SK-N-SH (cell line): ENCODE data around the gene SRMS. TPM values are rescaled to one million over a fixed set of nuclear protein-coding genes. Genes with fewer than 3 reads are reported as not detected.

Experiments
- CTCF ChIA-PET: fragments of 300-600, 350-600 bp; formaldehyde crosslinking; extraction: SDS; loops from one replicate; lab custom pipeline; 2021; lab: Yijun Ruan, JAX
- POLR2A ChIA-PET: fragments of 350-600 bp; sonication (Branson Sonifier 250); formaldehyde crosslinking; extraction: SDS; loops from one replicate; lab custom pipeline; 2020; ENCODE audit warnings: antibody characterized with exemption, inconsistent platforms; lab: Yijun Ruan, JAX
- DNase-seq: peaks from one replicate; pipeline ENCODE4 v3.0.0; 2012
- H2AFZ ChIP-seq: fragments of 200-600 bp; sonication (generic); 2 replicates; pipeline ENCODE4 v1.8.1; 2016; ENCODE audit warnings: antibody characterized with exemption, mild to moderate bottlenecking, low read depth
- H3F3A ChIP-seq: fragments of 200-600 bp; sonication (generic); replicated peaks from 2 replicates; pipeline ENCODE3; 2016; ENCODE audit warnings: antibody characterized with exemption, mild to moderate bottlenecking; ENCODE audit not compliant: insufficient read depth
- H3K27ac ChIP-seq, 2 experiments: fragments of 200-500 bp in 1 of 2; fragments of 200-600 bp in 1 of 2; sonication (Bioruptor generic) in 1 of 2; sonication (generic), shearing (Covaris generic) in 1 of 2; 2 replicates each; pipeline versions ENCODE4 v1.5.1 to v1.6.1; 2014 to 2016; ENCODE audit warnings: low read depth in 2 of 2, inconsistent platforms in 1 of 2, low read length in 1 of 2, mild to moderate bottlenecking in 1 of 2, mixed read lengths in 1 of 2
- H3K27me3 ChIP-seq: fragments of 200-600 bp; sonication (generic), shearing (Covaris generic); 2 replicates; pipeline ENCODE4 v1.6.1; 2016; ENCODE audit warnings: mixed run types; ENCODE audit not compliant: insufficient read depth
- H3K36me3 ChIP-seq, 2 experiments: fragments of 200-500 bp in 1 of 2; fragments of 200-600 bp in 1 of 2; sonication (Bioruptor generic) in 1 of 2; sonication (generic) in 1 of 2; replicated peaks in 1 of 2; 2 replicates each; pipeline versions ENCODE3 to v1.5.1; 2014 to 2016; ENCODE audit warnings: low read length in 1 of 2, mild to moderate bottlenecking in 1 of 2; ENCODE audit not compliant: insufficient read depth in 2 of 2, control insufficient read depth in 1 of 2
- H3K4me1 ChIP-seq, 2 experiments: fragments of 200-500 bp in 1 of 2; fragments of 200-600 bp in 1 of 2; sonication (Bioruptor generic) in 1 of 2; sonication (generic), shearing (Covaris generic) in 1 of 2; 2 replicates each; pipeline versions ENCODE4 v1.5.1 to v1.6.1; 2014 to 2016; ENCODE audit warnings: low read depth in 1 of 2, low read length in 1 of 2, mixed run types in 1 of 2; ENCODE audit not compliant: insufficient read depth in 2 of 2, control insufficient read depth in 1 of 2
- H3K4me2 ChIP-seq: fragments of 200-600 bp; sonication (generic), shearing (Covaris generic); 2 replicates; pipeline ENCODE4 v1.6.1; 2017; ENCODE audit warnings: mixed run types
- H3K4me3 ChIP-seq, 2 experiments: fragments of 200-500 bp in 1 of 2; fragments of 200-600 bp in 1 of 2; sonication (Bioruptor generic) in 1 of 2; sonication (generic), shearing (Covaris generic) in 1 of 2; 2 replicates each; pipeline versions ENCODE4 v1.5.1 to v1.8.1; 2014 to 2016; ENCODE audit warnings: low read depth in 2 of 2, inconsistent platforms in 1 of 2, low read length in 1 of 2, mild to moderate bottlenecking in 1 of 2, mixed read lengths in 1 of 2, moderate library complexity in 1 of 2
- H3K79me2 ChIP-seq: fragments of 200-600 bp; sonication (generic); 2 replicates; pipeline ENCODE4 v1.8.1; 2017; ENCODE audit warnings: mild to moderate bottlenecking; ENCODE audit not compliant: insufficient read depth
- H3K9ac ChIP-seq: fragments of 200-600 bp; sonication (generic); 2 replicates; pipeline ENCODE4 v1.6.1; 2017; ENCODE audit warnings: mixed run types
- H3K9me2 ChIP-seq: fragments of 200-600 bp; sonication (generic); 2 replicates; pipeline ENCODE4 v1.6.1; 2017; ENCODE audit warnings: mixed run types
- H3K9me3 ChIP-seq: fragments of 200-600 bp; sonication (generic); 2 replicates; pipeline ENCODE4 v1.6.1; 2017; ENCODE audit warnings: mixed run types, mild to moderate bottlenecking, moderate library complexity
- H4K20me1 ChIP-seq: fragments of 200-600 bp; sonication (generic); 2 replicates; pipeline ENCODE4 v1.6.1; 2017; ENCODE audit warnings: mild to moderate bottlenecking, mixed run types; ENCODE audit not compliant: insufficient read depth
- ELF1 ChIP-seq: IDR thresholded peaks from 2 replicates; pipeline ENCODE4 v1.4.0; 2012
- EP300 ChIP-seq, 2 experiments: IDR thresholded peaks; 2 replicates each; pipeline versions ENCODE4 v1.4.0 to v1.6.1; 2012; ENCODE audit warnings: borderline replicate concordance in 1 of 2, low read depth in 1 of 2, low read length in 1 of 2
- EZH2phosphoT487 ChIP-seq: fragments of 200-600 bp; sonication (generic); IDR thresholded peaks from 2 replicates; pipeline ENCODE4 v1.6.1; 2017; ENCODE audit warnings: low read depth, mixed run types, mild to moderate bottlenecking, antibody characterized with exemption, moderate library complexity, borderline replicate concordance
- FOXJ3 ChIP-seq: sonication (generic); formaldehyde crosslinking; IDR thresholded peaks from 2 replicates; pipeline ENCODE4 v1.5.1; 2020; ENCODE audit warnings: mild to moderate bottlenecking, missing genetic modification reagents
- POLR2AphosphoS5 ChIP-seq: IDR thresholded peaks from 2 replicates; pipeline ENCODE4 v1.6.1; 2012; ENCODE audit warnings: low read depth, low read length
- RCOR1 ChIP-seq: fragments of 150-350 bp; IDR thresholded peaks from 2 replicates; pipeline ENCODE4 v1.6.1; 2017; ENCODE audit warnings: antibody characterized with exemption, low read length
- RXRA ChIP-seq: IDR thresholded peaks from 2 replicates; pipeline ENCODE4 v1.4.0; 2012; ENCODE audit warnings: low read depth, mild to moderate bottlenecking, borderline replicate concordance
- SIN3A ChIP-seq: IDR thresholded peaks from 2 replicates; pipeline ENCODE4 v1.6.1; 2012; ENCODE audit warnings: low read depth, mild to moderate bottlenecking, low read length, moderate library complexity, borderline replicate concordance
- TAF1 ChIP-seq: IDR thresholded peaks from 2 replicates; pipeline ENCODE4 v1.6.1; 2012; ENCODE audit warnings: low read depth, mild to moderate bottlenecking, low read length, moderate library complexity, borderline replicate concordance
- TCF12 ChIP-seq: IDR thresholded peaks from 2 replicates; pipeline ENCODE4 v1.4.0; 2012
- TEAD4 ChIP-seq: IDR thresholded peaks from 2 replicates; pipeline ENCODE4 v1.4.0; 2012; ENCODE audit warnings: mild to moderate bottlenecking, borderline replicate concordance; ENCODE audit not compliant: insufficient read depth
- whole genome bisulfite sequencing: methylation state at CpG from one replicate; pipeline ENCODE4 v1.1.6; 2017; ENCODE audit warnings: low lambda C conversion rate; 5-methylcytosine and 5-hydroxymethylcytosine counted together
- polyA plus RNA-seq, 3 experiments: library from polyadenylated mRNA; depleted of rRNA; stranded (reverse); fragments of >200 nt; gene quantifications; 2 replicates each; pipeline ENCODE4 v1.2.3, GENCODE V29; 2012
- TF ChIP-seq, protein P1 (sequence below): IDR thresholded peaks from 2 replicates; pipeline ENCODE4 v1.6.1; 2012; ENCODE audit warnings: mild to moderate bottlenecking, low read depth, low read length, moderate library complexity
- TF ChIP-seq, protein P2 (sequence below): IDR thresholded peaks from 2 replicates; pipeline ENCODE4 v1.4.0; 2012; ENCODE audit warnings: low read depth, borderline replicate concordance
- TF ChIP-seq, protein P3 (sequence below): fragments of 150-350 bp; IDR thresholded peaks from 2 replicates; pipeline ENCODE4 v1.6.1; 2017; ENCODE audit warnings: antibody characterized with exemption, low read length, low read depth, borderline replicate concordance
- TF ChIP-seq, protein P4 (sequence below): IDR thresholded peaks from 2 replicates; pipeline ENCODE4; 2012

Gene SRMS
- polyA plus RNA-seq, 1 of the 3 experiments (the other 2 are of a cell fraction), result not detected

DNA sequence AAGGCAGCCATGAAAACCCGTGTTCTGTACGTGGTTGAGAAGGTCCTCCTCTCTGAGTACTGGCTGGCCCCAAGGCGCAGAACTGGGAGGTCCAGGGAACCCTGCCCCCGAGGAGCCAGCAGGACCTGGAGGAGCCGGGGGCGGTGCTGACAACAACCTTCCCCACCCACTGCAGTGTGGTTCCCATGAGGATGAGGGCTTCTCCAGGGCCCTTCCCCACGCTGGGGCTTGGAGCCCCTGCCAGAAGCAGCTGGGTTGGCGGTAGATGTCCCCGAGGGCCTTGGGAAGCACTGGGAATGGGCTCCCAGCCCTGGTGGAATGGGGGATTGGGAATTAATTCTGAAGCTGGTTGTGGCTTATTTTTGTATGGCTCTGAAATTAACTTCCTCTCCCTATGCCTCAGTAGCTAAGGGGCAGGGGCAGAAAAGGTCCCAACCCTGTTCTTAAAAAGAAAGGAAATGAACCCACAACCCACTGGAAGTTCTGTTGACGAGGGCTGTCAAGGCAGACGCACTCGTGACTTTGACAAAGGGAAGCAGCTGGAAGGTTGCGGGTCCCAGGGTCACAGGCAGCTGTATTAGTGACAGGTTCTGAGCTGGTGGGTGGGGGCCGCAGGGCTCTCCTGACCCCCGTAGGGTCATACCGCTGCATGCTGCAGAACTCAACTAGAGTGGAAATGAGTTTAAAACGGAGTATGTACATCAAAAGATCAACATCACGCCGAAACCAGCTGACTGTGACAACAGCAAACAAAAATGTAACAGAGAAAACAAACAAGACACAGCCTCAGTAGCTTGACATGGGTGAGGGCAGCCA lies 40.4 kb upstream of the SRMS start:
- Histone ChIP-seq H3K9ac (no peak overlapping the region), H3F3A (peaks cover 3% of the 10 kb centered on the region)
- no peak for TF ChIP-seq RCOR1
- TF ChIP-seq, protein P1, sequence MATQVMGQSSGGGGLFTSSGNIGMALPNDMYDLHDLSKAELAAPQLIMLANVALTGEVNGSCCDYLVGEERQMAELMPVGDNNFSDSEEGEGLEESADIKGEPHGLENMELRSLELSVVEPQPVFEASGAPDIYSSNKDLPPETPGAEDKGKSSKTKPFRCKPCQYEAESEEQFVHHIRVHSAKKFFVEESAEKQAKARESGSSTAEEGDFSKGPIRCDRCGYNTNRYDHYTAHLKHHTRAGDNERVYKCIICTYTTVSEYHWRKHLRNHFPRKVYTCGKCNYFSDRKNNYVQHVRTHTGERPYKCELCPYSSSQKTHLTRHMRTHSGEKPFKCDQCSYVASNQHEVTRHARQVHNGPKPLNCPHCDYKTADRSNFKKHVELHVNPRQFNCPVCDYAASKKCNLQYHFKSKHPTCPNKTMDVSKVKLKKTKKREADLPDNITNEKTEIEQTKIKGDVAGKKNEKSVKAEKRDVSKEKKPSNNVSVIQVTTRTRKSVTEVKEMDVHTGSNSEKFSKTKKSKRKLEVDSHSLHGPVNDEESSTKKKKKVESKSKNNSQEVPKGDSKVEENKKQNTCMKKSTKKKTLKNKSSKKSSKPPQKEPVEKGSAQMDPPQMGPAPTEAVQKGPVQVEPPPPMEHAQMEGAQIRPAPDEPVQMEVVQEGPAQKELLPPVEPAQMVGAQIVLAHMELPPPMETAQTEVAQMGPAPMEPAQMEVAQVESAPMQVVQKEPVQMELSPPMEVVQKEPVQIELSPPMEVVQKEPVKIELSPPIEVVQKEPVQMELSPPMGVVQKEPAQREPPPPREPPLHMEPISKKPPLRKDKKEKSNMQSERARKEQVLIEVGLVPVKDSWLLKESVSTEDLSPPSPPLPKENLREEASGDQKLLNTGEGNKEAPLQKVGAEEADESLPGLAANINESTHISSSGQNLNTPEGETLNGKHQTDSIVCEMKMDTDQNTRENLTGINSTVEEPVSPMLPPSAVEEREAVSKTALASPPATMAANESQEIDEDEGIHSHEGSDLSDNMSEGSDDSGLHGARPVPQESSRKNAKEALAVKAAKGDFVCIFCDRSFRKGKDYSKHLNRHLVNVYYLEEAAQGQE, result no peak
- no peak for TF ChIP-seq RXRA
- no peak for TF ChIP-seq TAF1
- TF ChIP-seq ELF1, result no peak
- TF ChIP-seq, all 33 proteins: peak for 0
- no peak overlapping the region for H2AFZ ChIP-seq
- CTCF ChIA-PET, result interaction anchor here (0.6 to 1.1 kb wide), 3 partner anchors 41 to 386 kb away, joined by 3 to 4 read pairs (median 3); no protein-coding TSS in a partner anchor
- H3K27me3 ChIP-seq, result no peaks in the 10 kb centered on the region
- POLR2A ChIA-PET, result interaction anchor here (1.1 kb wide), 1 partner anchor 10 kb away, joined by 3 read pairs; no protein-coding TSS in a partner anchor
- WGBS, result 86% methylated on average over 17 of the region's 19 CpGs
- no peaks in the 10 kb centered on the region for H3K79me2 ChIP-seq
- no peaks in the 10 kb centered on the region for H3K4me1 ChIP-seq
- no peak overlapping the region for H3K27ac ChIP-seq
- H4K20me1 ChIP-seq, result no peaks in the 10 kb centered on the region
- no peak overlapping the region for H3K4me3 ChIP-seq
- H3K4me2 ChIP-seq, result no peak overlapping the region
- no peaks in the 10 kb centered on the region for H3K9me3 ChIP-seq
- H3K9me2 ChIP-seq, result no peaks in the 10 kb centered on the region
- peaks cover 0 to 16% of the 10 kb centered on the region in 2 experiments for H3K36me3 ChIP-seq
- DNase-seq, result no peak

DNA sequence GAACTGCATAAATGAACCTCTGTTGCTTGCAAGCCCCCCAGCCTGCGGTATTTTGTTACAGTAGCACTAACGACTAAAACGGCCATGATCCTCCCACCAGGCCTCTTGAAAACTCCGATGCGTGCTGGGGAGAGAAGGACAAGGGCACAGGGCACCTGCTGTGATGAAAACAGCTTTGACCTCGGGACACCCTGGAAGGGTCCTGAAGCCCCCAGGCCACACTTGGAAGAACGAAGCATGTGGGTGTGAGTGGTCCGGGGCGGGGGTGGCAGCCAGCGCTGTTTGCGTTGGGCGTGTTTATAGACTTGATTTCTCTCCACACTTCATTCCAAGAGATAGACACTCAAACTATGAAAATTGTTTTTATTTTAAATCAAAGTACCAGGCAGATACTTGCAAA lies 39.7 kb upstream of the SRMS start:
- peaks cover 0 to 15% of the 10 kb centered on the region in 2 experiments for H3K36me3 ChIP-seq
- H3K79me2 ChIP-seq, result no peaks in the 10 kb centered on the region
- H3K9me3 ChIP-seq, result no peaks in the 10 kb centered on the region
- peaks cover 5% of the 10 kb centered on the region for H3F3A ChIP-seq
- no peak for DNase-seq
- WGBS, result 92% methylated on average over 12 of the region's 12 CpGs
- H3K9me2 ChIP-seq, result no peaks in the 10 kb centered on the region
- H3K27ac ChIP-seq, result no peak overlapping the region
- POLR2A ChIA-PET, result no interaction called here
- CTCF ChIA-PET, result interaction anchor here (1.1 kb wide), 1 partner anchor 49 kb away, joined by 4 read pairs; no protein-coding TSS in a partner anchor
- no peaks in the 10 kb centered on the region for H3K27me3 ChIP-seq
- H3K9ac ChIP-seq, result no peak overlapping the region
- H3K4me3 ChIP-seq, result no peak overlapping the region
- no peak overlapping the region for H3K4me2 ChIP-seq
- no peaks in the 10 kb centered on the region for H3K4me1 ChIP-seq
- H4K20me1 ChIP-seq, result no peaks in the 10 kb centered on the region
- no peak overlapping the region for H2AFZ ChIP-seq
- TF ChIP-seq FOXJ3 (CRISPR knock-in tag) (no peak), TCF12 (no peak), POLR2AphosphoS5 (no peak), TEAD4 (no peak), SIN3A (no peak), ELF1 (no peak), EP300 (IDR thresholded peaks at IDR 0.05; ENCODE audit: borderline replicate concordance in 1 of 2, low read depth in 1 of 2, low read length in 1 of 2) (no peak), EZH2phosphoT487 (no peak)
- TF ChIP-seq, protein P2, sequence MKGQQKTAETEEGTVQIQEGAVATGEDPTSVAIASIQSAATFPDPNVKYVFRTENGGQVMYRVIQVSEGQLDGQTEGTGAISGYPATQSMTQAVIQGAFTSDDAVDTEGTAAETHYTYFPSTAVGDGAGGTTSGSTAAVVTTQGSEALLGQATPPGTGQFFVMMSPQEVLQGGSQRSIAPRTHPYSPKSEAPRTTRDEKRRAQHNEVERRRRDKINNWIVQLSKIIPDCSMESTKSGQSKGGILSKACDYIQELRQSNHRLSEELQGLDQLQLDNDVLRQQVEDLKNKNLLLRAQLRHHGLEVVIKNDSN, result no peak
- TF ChIP-seq, protein P3, sequence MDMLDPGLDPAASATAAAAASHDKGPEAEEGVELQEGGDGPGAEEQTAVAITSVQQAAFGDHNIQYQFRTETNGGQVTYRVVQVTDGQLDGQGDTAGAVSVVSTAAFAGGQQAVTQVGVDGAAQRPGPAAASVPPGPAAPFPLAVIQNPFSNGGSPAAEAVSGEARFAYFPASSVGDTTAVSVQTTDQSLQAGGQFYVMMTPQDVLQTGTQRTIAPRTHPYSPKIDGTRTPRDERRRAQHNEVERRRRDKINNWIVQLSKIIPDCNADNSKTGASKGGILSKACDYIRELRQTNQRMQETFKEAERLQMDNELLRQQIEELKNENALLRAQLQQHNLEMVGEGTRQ, result no peak
- TF ChIP-seq, protein P1, result no peak
- TF ChIP-seq, protein P4, sequence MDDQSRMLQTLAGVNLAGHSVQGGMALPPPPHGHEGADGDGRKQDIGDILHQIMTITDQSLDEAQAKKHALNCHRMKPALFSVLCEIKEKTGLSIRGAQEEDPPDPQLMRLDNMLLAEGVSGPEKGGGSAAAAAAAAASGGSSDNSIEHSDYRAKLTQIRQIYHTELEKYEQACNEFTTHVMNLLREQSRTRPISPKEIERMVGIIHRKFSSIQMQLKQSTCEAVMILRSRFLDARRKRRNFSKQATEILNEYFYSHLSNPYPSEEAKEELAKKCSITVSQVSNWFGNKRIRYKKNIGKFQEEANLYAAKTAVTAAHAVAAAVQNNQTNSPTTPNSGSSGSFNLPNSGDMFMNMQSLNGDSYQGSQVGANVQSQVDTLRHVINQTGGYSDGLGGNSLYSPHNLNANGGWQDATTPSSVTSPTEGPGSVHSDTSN, result no peak
